Heart left ventricle (tissue), 16 donors: Measurements from ENCODE around the gene ERBIN. TPM values are rescaled to one million over a fixed set of nuclear protein-coding genes. Genes with fewer than 3 reads are reported as not detected.
"Not testable (repeated sequence)": the region's sequence is repeated elsewhere in the genome, so short reads cannot be mapped to it uniquely, and the experiment has no call there.

Experiments
- ATAC-seq, 4 donors: fragments of 200-7000 bp; cut with Tn5 transposase; one replicate each; pipeline ENCODE4 v1.9.1; 2020 to 2022; ENCODE audit warnings: moderate library complexity in 4 of 4, mild to moderate bottlenecking in 3 of 4, moderate number of reproducible peaks in 1 of 4
- DNase-seq, 5 donors: peaks; one replicate each; pipeline ENCODE4 v3.0.0-alpha.2; 2020
- H3K27ac ChIP-seq, 12 donors: fragments of 200-600 bp; sonication (generic) in 4 of 12; one replicate each; pipeline versions ENCODE4 v1.5.0 to v1.8.0; 2016 to 2022; ENCODE audit warnings: mild to moderate bottlenecking in 2 of 12
- H3K27me3 ChIP-seq, 9 donors: fragments of 200-600 bp; sonication (generic) in 2 of 9; one replicate each; pipeline versions ENCODE4 v1.5.1 to v1.8.0; 2016 to 2022; ENCODE audit warnings: mild to moderate bottlenecking in 3 of 9
- H3K36me3 ChIP-seq, 9 donors: fragments of 200-600 bp; sonication (generic) in 2 of 9; one replicate each; pipeline versions ENCODE4 v1.5.0 to v1.8.0; 2018 to 2022; ENCODE audit warnings: mild to moderate bottlenecking in 2 of 9
- H3K4me1 ChIP-seq, 12 donors: fragments of 200-600 bp; sonication (generic) in 4 of 12; one replicate each; pipeline versions ENCODE4 v1.5.0 to v1.8.0; 2016 to 2022; ENCODE audit warnings: mild to moderate bottlenecking in 3 of 12
- H3K4me3 ChIP-seq, 12 donors: fragments of 200-600 bp; sonication (generic) in 4 of 12; one replicate each; pipeline versions ENCODE4 v1.5.0 to v1.8.0; 2017 to 2022; ENCODE audit warnings: mild to moderate bottlenecking in 9 of 12, moderate library complexity in 4 of 12
- H3K9me3 ChIP-seq, 12 donors: fragments of 200-600 bp; sonication (generic) in 4 of 12; one replicate each; pipeline versions ENCODE4 v1.5.0 to v1.8.0; 2016 to 2022; ENCODE audit warnings: mild to moderate bottlenecking in 1 of 12
- CTCF ChIP-seq, 12 donors: fragments of 200-600 bp; sonication (generic) in 4 of 12; IDR thresholded peaks; one replicate each; pipeline versions ENCODE4 v1.5.0 to v1.8.0; 2018 to 2022; ENCODE audit warnings: antibody characterized with exemption in 12 of 12, mild to moderate bottlenecking in 5 of 12
- POLR2A ChIP-seq, 2 donors: fragments of 450-650 bp; IDR thresholded peaks; one replicate each; pipeline ENCODE4 v1.6.1; 2017; ENCODE audit warnings: antibody characterized with exemption in 2 of 2, mild to moderate bottlenecking in 2 of 2, moderate library complexity in 2 of 2
- WGBS, 4 donors: extraction: QIAGEN DNeasy Blood & Tissue Kit in 2 of 4; methylation state at CpG; one replicate each; pipeline versions ENCODE4 v1.1.5 to v1.1.7; 2013 to 2018; 5-methylcytosine and 5-hydroxymethylcytosine counted together
- intact Hi-C, 10 donors: fragments of 100-400 bp; cut with DNase I; formaldehyde crosslinking; loops; one replicate each; pipeline versions ENCODE4 v1.11.1 to v1.14.2; 2022
- polyA plus RNA-seq, 2 donors: library from polyadenylated mRNA; stranded (reverse); fragments of 200-250 nt; gene quantifications; one replicate each; pipeline ENCODE4 v1.2.3, GENCODE V29; 2013
- total RNA-seq, 9 donors: library from RNA; depleted of rRNA in 2 of 9; stranded (reverse); fragments of >200 nt in 2 of 9; fragmentation: NEBNext Ultra II Directional in 3 of 9; extraction: Animal tissue kit (Norgen Biotek cat#: 25700) in 3 of 9; gene quantifications; one replicate each; pipeline versions ENCODE4 v1.1.0 to v1.2.4, GENCODE V29; 2016 to 2023
- donor health status: ischemic (EF 13 %, LVEDD 7.1; RV severe dilation, severe dysfunction).
- donor health status: healthy with polysubstance abuse.
- donor health status: DM: no; HTN: yes; CAD: no.
- donor health status: DM: no; HTN: no; CAD: no.
- donor health status: ischemic (EF 25% LVEDD 6.9; RV normal size, moderate dysfunction).
- donor health status: ischemic (EF 25% LVEDD 5.7; RV mildly dilated, moderate dysfunction).
- donor health status: healthy.
- donor health status: DM: yes; HTN: yes; CAD: no.
- donor health status: ischemic (EF 35%, LVEDD 5.7; RV mildly dilated, moderate dysfunction).
- donor health status: nonischemic (EF 11% LVEDD 7.7; RV severe dilation, severe dysfunction).
- donor health status: DM: yes; HTN: yes; CAD: no.
- donor health status: PGD.
- donor health status: ischemic (EF 29% LVEDD 5.4; RV normal size, mild dysfunction).
- donor health status: nonischemic (EF 23%, LVEDD 6.1; RV moderate dilation, normal function).

ERBIN gene
- total and polyA plus RNA-seq, 11 donors, result 6.7 to 59.1 (median 37.5) TPM

GRCh38 chr5:65971643-65972042, 45.3 kb downstream of the ERBIN start:
- no peak overlapping the region for H3K4me3 ChIP-seq
- TF ChIP-seq POLR2A (IDR thresholded peaks at IDR 0.05) (no peak), CTCF (IDR thresholded peaks at IDR 0.05) (no peak)
- H3K27ac ChIP-seq, result no peak overlapping the region
- H3K4me1 ChIP-seq, result peaks cover 0 to 59% (median 38%) of the 10 kb centered on the region in 12 donors
- ATAC-seq (peak in 2 of 4 donors; percentile 18 to 41), DNase-seq (no peak)
- no peaks in the 10 kb centered on the region for H3K27me3 ChIP-seq
- 69 to 85% (median 75%) methylated on average over 3 of the region's 3 CpGs for WGBS, 4 donors
- no peaks in the 10 kb centered on the region for H3K36me3 ChIP-seq
- intact Hi-C loops, result no loop called here
- H3K9me3 ChIP-seq, result peaks cover 0 to 5% (median 0%) of the 10 kb centered on the region in 12 donors

GRCh38 chr5:65972896-65973295, 46.5 kb downstream of the ERBIN start:
- H3K9me3 ChIP-seq, H3K36me3 ChIP-seq, ATAC-seq, H3K27ac ChIP-seq, H3K4me3 ChIP-seq, DNase-seq, H3K27me3 ChIP-seq, intact Hi-C loops: not testable (repeated sequence)
- 92 to 97% (median 95%) methylated on average over 3 of the region's 3 CpGs for WGBS, 4 donors
- H3K4me1 ChIP-seq, result peaks cover 0 to 47% (median 29%) of the 10 kb centered on the region in 12 donors

- intact Hi-C loops, result no loop called here
- TF ChIP-seq CTCF (IDR thresholded peaks at IDR 0.05), result no peak
- TF ChIP-seq POLR2A (IDR thresholded peaks at IDR 0.05), result no peak
- WGBS, 4 donors, result 83 to 88% (median 86%) methylated on average over 3 of the region's 3 CpGs
- H3K4me1 ChIP-seq, result peaks cover 0 to 6% (median 0%) of the 10 kb centered on the region in 12 donors
- H3K27ac ChIP-seq, result no peak overlapping the region
- ATAC-seq (no peak), DNase-seq (no peak)
- no peaks in the 10 kb centered on the region for H3K9me3 ChIP-seq
- no peaks in the 10 kb centered on the region for H3K27me3 ChIP-seq
- H3K36me3 ChIP-seq, result no peaks in the 10 kb centered on the region
- H3K4me3 ChIP-seq, result no peak overlapping the region
Observed at GRCh38 chr5:65978251-65978650, 51.9 kb downstream of the ERBIN start.

- Histone ChIP-seq H3K9me3 (no peaks in the 10 kb centered on the region), H3K36me3 (no peaks in the 10 kb centered on the region), H3K4me3 (no peak overlapping the region), H3K4me1 (peaks cover 0 to 15% (median 0%) of the 10 kb centered on the region in 12 donors), H3K27me3 (no peaks in the 10 kb centered on the region), H3K27ac (no peak overlapping the region)
- TF ChIP-seq CTCF (IDR thresholded peaks at IDR 0.05), result no peak
- no peak for TF ChIP-seq POLR2A (IDR thresholded peaks at IDR 0.05)
- ATAC-seq (no peak), DNase-seq (no peak)
- intact Hi-C loops, result no loop called here
- WGBS, 4 donors, result 75 to 80% (median 79%) methylated on average over 1 of the region's 1 CpG
Observed at GRCh38 chr5:65981548-65981947, 55.2 kb downstream of the ERBIN start.

GRCh38 chr5:65981969-65982619, 55.7 kb downstream of the ERBIN start:
- DNase-seq, result no peak
- Histone ChIP-seq H3K4me1 (peaks cover 0 to 15% (median 0%) of the 10 kb centered on the region in 12 donors), H3K27ac (no peak overlapping the region), H3K4me3 (no peak overlapping the region), H3K27me3 (no peaks in the 10 kb centered on the region), H3K36me3 (no peaks in the 10 kb centered on the region), H3K9me3 (no peaks in the 10 kb centered on the region)
- no peak for TF ChIP-seq CTCF (IDR thresholded peaks at IDR 0.05)
- WGBS, 4 donors, result 95 to 96% (median 96%) methylated on average over 3 of the region's 3 CpGs
- intact Hi-C loops, result no loop called here
- no peak for ATAC-seq
